SU-DHL-6 (cell line): ENCODE results near the gene MAK.

ENCODE experiments used
- EZH2phosphoT487 ChIP-seq: fragments of 200-600 bp; sonication (generic), shearing (Covaris generic); conservative IDR thresholded peaks from 2 replicates; pipeline ENCODE4 v1.6.1; 2018; ENCODE audit warnings: mild to moderate bottlenecking, antibody characterized with exemption, low read length, moderate library complexity, mixed read lengths
- TF ChIP-seq, protein P1 (sequence below): fragments of 200-600 bp; sonication (generic); IDR thresholded peaks from one replicate; pipeline ENCODE4 v1.5.1; 2017; ENCODE audit warnings: antibody characterized with exemption, mild to moderate bottlenecking, low read length, moderate library complexity; ENCODE audit not compliant: insufficient read depth, poor library complexity, severe bottlenecking

DNA sequence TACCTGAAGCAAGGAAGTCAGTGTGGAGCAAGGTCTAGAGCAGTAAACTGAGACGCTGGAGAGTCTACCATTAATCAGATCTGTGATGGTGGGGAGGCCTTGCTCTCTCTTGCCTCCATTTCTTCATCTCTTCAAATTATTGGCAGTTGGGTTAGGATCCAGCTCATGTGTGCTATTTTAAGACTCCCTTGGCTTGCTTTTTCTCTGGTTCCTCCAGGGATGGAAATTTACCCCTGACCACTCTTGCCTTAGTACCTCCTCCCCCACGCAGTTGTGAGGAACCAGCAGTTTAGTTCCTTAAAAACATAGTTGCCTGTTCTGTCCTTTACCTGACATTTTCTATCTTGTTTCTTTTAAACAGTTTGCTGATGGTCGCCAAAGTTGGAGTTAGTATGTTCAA is 108.1 kb downstream of the MAK start:
- TF ChIP-seq, protein P1, sequence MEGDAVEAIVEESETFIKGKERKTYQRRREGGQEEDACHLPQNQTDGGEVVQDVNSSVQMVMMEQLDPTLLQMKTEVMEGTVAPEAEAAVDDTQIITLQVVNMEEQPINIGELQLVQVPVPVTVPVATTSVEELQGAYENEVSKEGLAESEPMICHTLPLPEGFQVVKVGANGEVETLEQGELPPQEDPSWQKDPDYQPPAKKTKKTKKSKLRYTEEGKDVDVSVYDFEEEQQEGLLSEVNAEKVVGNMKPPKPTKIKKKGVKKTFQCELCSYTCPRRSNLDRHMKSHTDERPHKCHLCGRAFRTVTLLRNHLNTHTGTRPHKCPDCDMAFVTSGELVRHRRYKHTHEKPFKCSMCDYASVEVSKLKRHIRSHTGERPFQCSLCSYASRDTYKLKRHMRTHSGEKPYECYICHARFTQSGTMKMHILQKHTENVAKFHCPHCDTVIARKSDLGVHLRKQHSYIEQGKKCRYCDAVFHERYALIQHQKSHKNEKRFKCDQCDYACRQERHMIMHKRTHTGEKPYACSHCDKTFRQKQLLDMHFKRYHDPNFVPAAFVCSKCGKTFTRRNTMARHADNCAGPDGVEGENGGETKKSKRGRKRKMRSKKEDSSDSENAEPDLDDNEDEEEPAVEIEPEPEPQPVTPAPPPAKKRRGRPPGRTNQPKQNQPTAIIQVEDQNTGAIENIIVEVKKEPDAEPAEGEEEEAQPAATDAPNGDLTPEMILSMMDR: no peak
- no peak for TF ChIP-seq EZH2phosphoT487
